ENCODE results near the gene LIF. TPM values are rescaled to one million over a fixed set of nuclear protein-coding genes. Genes with fewer than 3 reads are reported as not detected.

LIF gene
- total RNA-seq, 2 experiments from 2014 or later: 160 to 161 TPM

GRCh38 chr22:30287648-30288418, 41.3 kb upstream of the LIF start:
- Mint-ChIP-seq H3K4me3 (peak overlapping the region; percentile 76), H3K9me3 (no peaks in the 10 kb centered on the region), H3K27me3 (no peaks in the 10 kb centered on the region), H3K4me1 (ENCODE audit: low read depth) (peaks cover 28% of the 10 kb centered on the region), H3K36me3 (ENCODE audit: low read depth) (no peaks in the 10 kb centered on the region), H3K27ac (no peak overlapping the region)
- POLR2A ChIA-PET: interaction anchor here (0.7 to 3.8 kb wide), 24 partner anchors 10 to 147 kb away, joined by 3 to 19 read pairs (median 4); partner anchors contain the start of genes CCDC157, MTFP1, RNF215 and SEC14L2
- ATAC-seq: peak; percentile 34
- peak; percentile 96 for DNase-seq
- peak; percentile 85 for TF ChIP-seq CTCF (IDR thresholded peaks at IDR 0.05)
- CTCF ChIA-PET: interaction anchor here (0.6 to 19.3 kb wide), 54 partner anchors 9 to 210 kb away, joined by 3 to 472 read pairs (median 7); partner anchors contain the start of genes CCDC157, LIF, MTFP1 and RNF215
- intact Hi-C loops (cut with micrococcal nuclease): loop anchor here (1.0 to 10.0 kb wide), 3 partner anchors 29 to 183 kb away; no protein-coding TSS in a partner anchor

GRCh38 chr22:30286813-30287647, 40.5 kb upstream of the LIF start:
- no peak overlapping the region for H3K4me3 Mint-ChIP-seq
- ChIA-PET CTCF (interaction anchor here (0.7 to 19.3 kb wide), 51 partner anchors 8 to 211 kb away, joined by 3 to 472 read pairs (median 8); partner anchors contain the start of genes CCDC157, LIF, MTFP1 and OSM), POLR2A (interaction anchor here (0.7 to 3.8 kb wide), 15 partner anchors 11 to 148 kb away, joined by 3 to 19 read pairs (median 4); partner anchors contain the start of genes CCDC157, MTFP1, RNF215 and SEC14L2)
- peak; percentile 98 for TF ChIP-seq CTCF (IDR thresholded peaks at IDR 0.05)
- no peaks in the 10 kb centered on the region for H3K9me3 Mint-ChIP-seq
- DNase-seq (peak; percentile 92), ATAC-seq (peak; percentile 38)
- no peaks in the 10 kb centered on the region for H3K27me3 Mint-ChIP-seq
- intact Hi-C loops (cut with micrococcal nuclease): loop anchor here (1.0 to 10.0 kb wide), 2 partner anchors 28 to 182 kb away; no protein-coding TSS in a partner anchor
- H3K27ac Mint-ChIP-seq: no peak overlapping the region
- no peaks in the 10 kb centered on the region for H3K36me3 Mint-ChIP-seq (ENCODE audit: low read depth)
- peaks cover 33% of the 10 kb centered on the region for H3K4me1 Mint-ChIP-seq (ENCODE audit: low read depth)

GRCh38 chr22:30286331-30286730, 39.8 kb upstream of the LIF start:
- ATAC-seq: no peak
- no peak for TF ChIP-seq CTCF (IDR thresholded peaks at IDR 0.05)

GRCh38 chr22:30285846-30286200, 39.3 kb upstream of the LIF start:
- CTCF ChIA-PET: interaction anchor here (0.9 to 19.3 kb wide), 9 partner anchors 17 to 187 kb away, joined by 4 to 472 read pairs (median 33); partner anchors contain the start of genes OSM, RNF215 and SEC14L2
- Mint-ChIP-seq H3K9me3 (no peaks in the 10 kb centered on the region), H3K36me3 (ENCODE audit: low read depth) (no peaks in the 10 kb centered on the region), H3K4me3 (no peak overlapping the region), H3K27ac (no peak overlapping the region), H3K4me1 (ENCODE audit: low read depth) (peaks cover 33% of the 10 kb centered on the region), H3K27me3 (no peaks in the 10 kb centered on the region)
- POLR2A ChIA-PET: interaction anchor here (0.7 to 1.5 kb wide), 4 partner anchors 9 to 116 kb away, joined by 4 to 5 read pairs (median 4); no protein-coding TSS in a partner anchor
- no peak for TF ChIP-seq CTCF (IDR thresholded peaks at IDR 0.05)
- intact Hi-C loops (cut with micrococcal nuclease): loop anchor here (10.0 kb wide), 1 partner anchor 181 kb away; no protein-coding TSS in a partner anchor
- DNase-seq (no peak), ATAC-seq (no peak)

More at GRCh38 chr22:30286331-30286730, 39.8 kb upstream of the LIF start:
- H3K4me3 Mint-ChIP-seq: no peak overlapping the region
- no peaks in the 10 kb centered on the region for H3K27me3 Mint-ChIP-seq
- ChIA-PET POLR2A (interaction anchor here (0.7 to 3.8 kb wide), 6 partner anchors 10 to 117 kb away, joined by 4 to 19 read pairs (median 4); partner anchors contain the start of genes RNF215 and SEC14L2), CTCF (interaction anchor here (0.7 to 19.3 kb wide), 10 partner anchors 17 to 198 kb away, joined by 3 to 472 read pairs (median 20); partner anchors contain the start of genes OSM, RNF215 and SEC14L2)
- DNase-seq: no peak
- intact Hi-C loops (cut with micrococcal nuclease): loop anchor here (10.0 kb wide), 1 partner anchor 182 kb away; no protein-coding TSS in a partner anchor
- no peaks in the 10 kb centered on the region for H3K9me3 Mint-ChIP-seq
- peaks cover 33% of the 10 kb centered on the region for H3K4me1 Mint-ChIP-seq (ENCODE audit: low read depth)
- H3K36me3 Mint-ChIP-seq (ENCODE audit: low read depth): no peaks in the 10 kb centered on the region
- H3K27ac Mint-ChIP-seq: no peak overlapping the region
